SK-N-SH (cell line): ENCODE results near the gene TMEM191C.
"Not testable (repeated sequence)": the region's sequence is repeated elsewhere in the genome, so short reads cannot be mapped to it uniquely, and the experiment has no call there.

Source experiments
- CTCF ChIP-seq: fragments of 200-600 bp; sonication (generic); IDR thresholded peaks from 2 replicates; pipeline ENCODE4 v1.6.1; 2017; ENCODE audit warnings: antibody characterized with exemption, mild to moderate bottlenecking, moderate library complexity
- ELF1 ChIP-seq: IDR thresholded peaks from 2 replicates; pipeline ENCODE4 v1.4.0; 2012
- EZH2phosphoT487 ChIP-seq: fragments of 200-600 bp; sonication (generic); IDR thresholded peaks from 2 replicates; pipeline ENCODE4 v1.6.1; 2017; ENCODE audit warnings: low read depth, mixed run types, mild to moderate bottlenecking, antibody characterized with exemption, moderate library complexity, borderline replicate concordance
- FOSL2 ChIP-seq: IDR thresholded peaks from 2 replicates; pipeline ENCODE4 v1.4.0; 2012; ENCODE audit warnings: low read depth, mild to moderate bottlenecking, moderate library complexity, borderline replicate concordance
- IRF3 ChIP-seq: fragments of 150-350 bp; IDR thresholded peaks from 2 replicates; pipeline ENCODE4 v1.6.1; 2016; ENCODE audit warnings: mild to moderate bottlenecking, low read depth, low read length
- MEF2A ChIP-seq: IDR thresholded peaks from 2 replicates; pipeline ENCODE4 v1.4.0; 2012; ENCODE audit warnings: low read depth, borderline replicate concordance
- MXI1 ChIP-seq: IDR thresholded peaks from 2 replicates; pipeline ENCODE4 v1.6.1; 2012; ENCODE audit warnings: mild to moderate bottlenecking, low read depth, low read length, improper control_type of control experiment
- NFIC ChIP-seq: IDR thresholded peaks from 2 replicates; pipeline ENCODE4 v1.4.0; 2012; ENCODE audit warnings: borderline replicate concordance
- POLR2AphosphoS5 ChIP-seq: IDR thresholded peaks from 2 replicates; pipeline ENCODE4 v1.6.1; 2012; ENCODE audit warnings: low read depth, low read length
- RAD21 ChIP-seq: IDR thresholded peaks from 2 replicates; pipeline ENCODE4 v1.6.1; 2012; ENCODE audit warnings: mild to moderate bottlenecking, low read length
- USF2 ChIP-seq: fragments of 150-350 bp; IDR thresholded peaks from 2 replicates; pipeline ENCODE4 v1.6.1; 2017; ENCODE audit warnings: antibody characterized with exemption, low read length, low read depth, borderline replicate concordance
- YY1 ChIP-seq: IDR thresholded peaks from 2 replicates; pipeline ENCODE4 v1.4.0; 2012; ENCODE audit warnings: low read depth, mild to moderate bottlenecking
- ZBTB33 ChIP-seq: IDR thresholded peaks from 2 replicates; pipeline ENCODE4 v1.4.0; 2012; ENCODE audit warnings: low read depth, borderline replicate concordance

DNA sequence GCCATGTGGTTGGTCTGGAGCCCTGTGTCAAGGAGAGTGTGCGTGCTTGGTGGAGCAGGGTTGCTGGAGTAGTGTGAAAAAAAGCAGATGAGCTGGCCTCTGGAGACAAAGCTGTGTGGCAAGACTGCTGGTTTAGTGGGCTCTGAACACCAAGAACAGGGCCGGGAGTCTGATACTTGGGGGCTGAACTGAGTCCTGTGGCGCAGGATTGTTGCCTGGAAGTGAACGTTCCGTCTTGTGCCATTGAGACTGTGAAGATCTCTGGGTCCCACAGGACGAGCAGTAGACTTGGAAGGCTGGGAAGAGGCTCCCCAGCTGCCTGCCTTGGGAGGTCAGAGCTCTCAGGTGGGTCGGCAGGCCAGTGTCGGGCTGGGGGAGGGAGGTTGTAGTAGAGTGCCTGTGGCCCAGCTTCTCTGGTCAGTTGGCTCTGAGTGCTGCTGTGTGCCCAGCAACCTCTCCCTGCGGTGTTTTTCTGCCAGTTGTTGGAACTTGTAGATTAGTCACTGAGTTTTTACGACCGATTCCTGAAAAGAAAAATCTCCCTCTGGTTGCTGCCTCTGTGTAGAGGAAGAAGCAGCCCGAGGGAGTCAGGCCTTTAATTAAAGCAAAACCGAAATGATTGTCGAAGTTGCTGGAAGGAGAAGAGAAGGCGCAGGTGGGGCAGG lies 48.1 kb upstream of the TMEM191C start:
- not testable (repeated sequence) for TF ChIP-seq CTCF, NFIC, MXI1, MEF2A, RAD21, POLR2AphosphoS5, YY1, FOSL2, EZH2phosphoT487, ELF1, ZBTB33, IRF3, USF2
